Left colon (tissue), 2 donors: ENCODE results near the gene LACTB. TPM values are rescaled to one million over a fixed set of nuclear protein-coding genes. Genes with fewer than 3 reads are reported as not detected.

Source experiments
- ATAC-seq: fragments of 200-7000 bp; cut with Tn5 transposase; one replicate; pipeline ENCODE4 v1.9.1; 2020; ENCODE audit warnings: mild to moderate bottlenecking, moderate library complexity
- DNase-seq, 2 donors: peaks; one replicate each; pipeline ENCODE4 v3.0.0-alpha.2; 2020
- intact Hi-C, 2 donors: fragments of 100-400 bp; cut with DNase I in 1 of 2; cut with micrococcal nuclease in 1 of 2; formaldehyde crosslinking; loops; one replicate each; pipeline versions ENCODE4 v1.11.2 to v1.14.0; 2022; cut with DNase I, micrococcal nuclease
- total RNA-seq, 2 donors: library from RNA; stranded (reverse); fragmentation: NEBNext Ultra II Directional; extraction: Animal tissue kit (Norgen Biotek cat#: 25700); gene quantifications; one replicate each; pipeline ENCODE4 v1.2.1, GENCODE V29; 2021
- donor health status: DM: no; HTN: no; CAD: no.
- donor health status: DM: yes; HTN: yes; CAD: no.

The LACTB gene
- total RNA-seq, 2 donors from 2014 or later: 28.1 to 30.6 TPM

DNA sequence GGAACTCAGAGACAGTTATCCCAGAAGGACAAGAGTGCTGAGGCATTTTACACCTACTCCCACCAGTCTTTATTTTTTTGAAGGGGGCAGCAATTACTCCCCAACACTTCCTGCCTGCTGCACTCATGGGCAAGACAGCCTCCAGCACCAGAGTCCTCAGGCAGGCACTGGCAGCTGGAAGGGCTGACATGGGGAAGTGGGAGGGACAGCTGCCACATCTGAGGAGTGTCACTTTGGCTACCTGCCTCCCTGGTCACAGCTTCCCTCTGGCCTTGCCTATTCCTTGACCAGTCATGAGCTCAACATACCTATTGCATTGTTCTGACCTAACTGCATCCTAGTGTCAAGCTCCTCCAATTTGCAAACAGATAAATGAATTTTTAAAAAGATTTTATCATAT is 10.2 kb upstream of the LACTB start:
- DNase-seq (no peak), ATAC-seq (peak; percentile 40)
- intact Hi-C loops: no loop called here

DNA sequence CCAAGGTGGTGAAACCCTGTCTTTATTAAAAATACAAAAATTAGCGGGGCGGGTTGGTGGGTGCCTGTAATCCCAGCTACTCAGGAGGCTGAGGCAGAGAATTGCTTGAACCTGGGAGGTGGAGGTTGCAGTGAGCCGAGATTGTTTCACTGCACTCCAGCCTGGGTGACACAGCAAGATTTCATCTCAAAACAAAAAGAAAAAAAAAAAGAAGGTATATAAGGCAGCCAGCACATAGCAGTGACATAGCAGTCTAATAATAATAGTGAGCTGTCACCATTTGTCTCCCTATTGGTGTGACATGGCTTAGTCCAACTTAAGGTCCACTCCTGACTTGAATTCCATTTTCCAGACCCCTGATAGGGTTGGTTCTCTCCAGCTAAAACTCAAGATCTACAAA is 8.8 kb upstream of the LACTB start:
- ATAC-seq: no peak
- DNase-seq: no peak
- intact Hi-C loops: no loop called here

DNA sequence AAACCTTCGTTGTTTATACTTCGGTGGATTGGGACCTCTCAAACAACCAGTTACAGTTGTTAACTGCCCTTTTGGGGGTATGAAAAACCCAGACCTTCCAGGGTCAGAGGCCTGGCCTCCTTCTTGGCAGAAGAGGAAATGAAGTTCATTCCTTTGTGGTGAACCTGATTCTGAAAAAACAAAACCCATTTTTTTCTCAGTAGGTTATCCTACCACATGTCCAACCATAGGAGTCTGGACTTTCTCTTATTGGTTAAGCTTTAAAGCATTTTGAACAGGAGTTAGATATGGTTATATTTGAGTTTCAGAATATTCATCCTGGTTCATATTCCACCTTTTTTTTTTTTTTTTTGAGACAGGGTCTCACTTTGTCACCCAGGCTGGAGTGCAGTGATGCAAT is 7.2 kb upstream of the LACTB start:
- intact Hi-C loops: no loop called here
- DNase-seq (no peak), ATAC-seq (no peak)

DNA sequence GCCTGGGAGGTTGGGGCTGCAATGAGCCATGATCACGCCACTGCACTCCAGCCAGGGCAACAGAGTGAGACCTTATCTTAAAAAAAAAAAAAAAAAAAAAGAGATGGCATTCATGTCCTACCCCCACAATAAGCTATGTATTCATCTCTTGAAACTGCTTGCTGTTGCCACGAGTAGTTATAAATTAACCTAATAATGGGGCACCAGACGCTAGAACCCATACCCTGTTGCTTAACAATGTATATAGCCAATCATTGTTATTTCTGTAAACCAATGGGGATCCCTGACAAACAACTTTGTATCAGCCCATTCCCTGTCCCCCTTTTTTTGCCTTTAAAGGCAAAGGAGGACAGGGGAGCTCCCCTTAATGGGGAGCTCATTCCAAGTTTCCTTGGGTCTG is 2.8 kb upstream of the LACTB start:
- ATAC-seq (no peak), DNase-seq (no peak)
- intact Hi-C loops: no loop called here

DNA sequence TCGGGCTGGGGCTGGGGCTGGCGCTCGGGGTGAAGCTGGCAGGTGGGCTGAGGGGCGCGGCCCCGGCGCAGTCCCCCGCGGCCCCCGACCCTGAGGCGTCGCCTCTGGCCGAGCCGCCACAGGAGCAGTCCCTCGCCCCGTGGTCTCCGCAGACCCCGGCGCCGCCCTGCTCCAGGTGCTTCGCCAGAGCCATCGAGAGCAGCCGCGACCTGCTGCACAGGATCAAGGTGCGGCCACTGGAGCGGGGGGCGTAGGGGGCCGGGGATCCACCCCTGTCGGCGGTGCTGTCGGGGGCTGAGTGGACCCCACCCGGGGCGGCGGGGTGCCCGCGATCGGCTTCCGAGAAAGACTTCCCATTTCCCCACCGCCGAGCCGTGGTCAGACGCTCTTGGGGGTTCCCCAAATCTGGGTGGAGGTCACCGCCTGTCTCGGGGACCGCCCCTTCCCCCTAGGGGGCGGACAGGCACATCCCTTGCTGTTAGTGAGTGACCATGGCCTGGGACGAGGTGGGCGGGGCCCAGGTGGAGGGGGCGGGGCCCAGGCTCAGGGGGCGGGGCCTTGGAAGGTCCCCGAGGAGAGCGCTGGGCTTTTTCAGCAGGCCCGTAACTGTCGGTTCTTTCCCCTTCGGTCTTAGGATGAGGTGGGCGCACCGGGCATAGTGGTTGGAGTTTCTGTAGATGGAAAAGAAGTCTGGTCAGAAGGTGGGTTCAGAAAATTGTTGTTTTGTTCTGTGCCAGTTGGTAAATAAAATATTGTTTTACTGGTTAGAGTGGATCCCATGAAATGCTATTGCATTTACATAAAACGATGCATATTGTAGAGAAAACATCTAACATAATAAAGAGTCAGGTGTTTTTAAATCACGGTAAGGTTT is 578 bp downstream of the LACTB start:
- ATAC-seq (peak; percentile 96), DNase-seq (peak; percentile 85 to 89)
- intact Hi-C loops: no loop called here

DNA sequence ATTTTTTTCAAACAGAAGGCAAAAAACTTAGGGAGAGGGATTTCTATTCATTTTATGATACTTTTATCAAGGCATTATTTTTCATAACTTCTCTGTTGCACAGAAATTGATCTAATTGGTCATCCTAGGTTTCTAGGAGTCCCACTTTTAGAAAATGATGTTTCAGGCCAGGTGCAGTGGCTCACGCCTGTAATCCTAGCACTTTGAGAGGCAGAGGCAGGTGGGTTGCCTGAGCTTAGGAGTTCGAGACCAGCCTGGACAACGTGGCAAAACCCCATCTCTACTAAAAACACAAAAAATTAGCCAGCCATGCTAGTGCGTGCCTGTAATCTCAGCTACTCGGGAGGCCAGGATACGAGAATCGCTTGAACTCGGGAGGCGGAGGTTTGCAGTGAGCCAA is 2.8 kb downstream of the LACTB start:
- intact Hi-C loops: no loop called here
- no peak for DNase-seq
- no peak for ATAC-seq

DNA sequence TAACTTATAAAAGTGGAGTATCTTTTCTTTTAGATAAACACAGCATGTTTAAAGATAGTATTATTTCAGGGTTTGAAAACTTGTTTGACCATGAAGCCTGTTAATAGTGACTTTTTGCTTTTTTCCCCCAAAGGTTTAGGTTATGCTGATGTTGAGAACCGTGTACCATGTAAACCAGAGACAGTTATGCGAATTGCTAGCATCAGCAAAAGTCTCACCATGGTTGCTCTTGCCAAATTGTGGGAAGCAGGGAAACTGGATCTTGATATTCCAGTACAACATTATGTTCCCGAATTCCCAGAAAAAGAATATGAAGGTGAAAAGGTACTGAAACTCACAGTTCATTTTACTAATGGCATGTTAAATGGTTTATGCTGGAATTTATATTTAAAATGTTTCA is 5.1 kb downstream of the LACTB start:
- intact Hi-C loops: no loop called here
- no peak for DNase-seq
- ATAC-seq: no peak

DNA sequence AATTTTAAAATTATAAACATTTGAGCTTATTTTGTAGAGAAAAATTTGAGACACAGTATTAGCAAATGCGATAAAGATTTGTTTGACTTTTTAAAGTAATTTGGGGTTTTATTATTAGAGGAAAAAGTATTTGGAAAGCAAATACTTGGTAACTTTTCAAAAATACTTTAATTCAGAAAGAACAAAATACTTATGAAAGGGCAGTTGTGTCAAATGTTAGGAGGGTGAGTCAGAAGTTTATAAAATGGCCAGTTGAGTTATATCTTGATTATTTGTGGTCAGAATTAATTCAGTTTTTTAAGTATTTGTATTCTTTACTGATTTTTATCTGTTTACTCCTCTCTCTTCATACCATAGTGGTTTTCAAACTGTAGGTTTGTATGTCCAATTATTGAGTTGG is 12.1 kb downstream of the LACTB start:
- DNase-seq: no peak
- ATAC-seq: no peak
- intact Hi-C loops: no loop called here

DNA sequence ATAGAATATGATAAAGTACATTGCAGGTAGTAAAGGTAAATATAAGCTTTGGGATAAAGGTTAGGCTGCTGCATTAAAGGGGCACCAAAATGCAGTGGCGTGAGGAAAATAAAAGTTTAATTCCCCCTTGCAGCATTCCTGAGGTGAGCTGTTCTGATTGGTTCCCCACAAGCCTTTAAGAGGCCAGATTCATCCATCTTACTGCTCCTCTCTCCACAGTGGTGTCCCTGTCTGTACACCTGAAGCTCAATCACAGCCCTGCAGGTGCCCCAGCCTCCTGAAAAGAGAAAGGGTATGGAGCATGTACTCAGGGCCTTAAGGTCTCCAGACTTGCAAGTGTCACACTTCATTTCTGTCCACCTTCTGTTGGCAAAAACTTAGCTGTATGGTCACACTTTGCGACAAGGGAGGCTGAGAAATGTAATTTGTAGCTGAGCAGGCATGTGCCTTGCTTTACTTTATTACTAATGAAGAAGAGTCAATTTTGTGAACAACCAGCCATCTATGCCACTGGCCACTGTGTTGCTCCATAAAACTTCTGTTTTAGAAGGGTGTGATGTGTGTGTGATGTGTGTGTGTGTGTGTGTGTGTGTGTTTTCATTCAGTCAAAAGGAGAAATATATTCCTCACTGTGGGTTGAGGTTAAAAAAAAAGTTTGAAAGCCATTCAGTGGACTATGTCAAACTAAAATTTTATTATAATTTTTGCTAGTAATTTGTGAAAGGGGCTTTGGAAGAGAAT is 12.8 kb downstream of the LACTB start:
- DNase-seq (no peak), ATAC-seq (no peak)
- intact Hi-C loops: no loop called here

DNA sequence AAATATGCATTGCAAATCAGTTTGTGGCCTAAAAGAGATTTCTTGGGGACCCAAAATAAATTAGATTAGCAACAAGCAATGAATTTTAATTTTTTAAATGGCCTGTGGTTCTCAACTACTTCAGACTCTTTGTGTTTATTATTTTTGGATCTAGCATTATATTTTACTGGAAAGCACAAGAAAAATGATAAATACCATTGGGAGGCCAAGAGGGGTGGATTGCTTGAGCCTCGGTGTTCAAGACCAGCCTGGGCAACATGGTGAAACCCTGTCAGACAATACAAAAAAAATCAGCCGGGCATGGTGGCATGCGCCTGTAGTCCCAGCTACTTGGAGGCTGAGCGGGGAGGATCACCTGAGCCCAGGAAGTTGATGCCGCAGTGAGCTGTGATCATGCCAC is 13.6 kb downstream of the LACTB start:
- DNase-seq (no peak), ATAC-seq (no peak)
- intact Hi-C loops: no loop called here

DNA sequence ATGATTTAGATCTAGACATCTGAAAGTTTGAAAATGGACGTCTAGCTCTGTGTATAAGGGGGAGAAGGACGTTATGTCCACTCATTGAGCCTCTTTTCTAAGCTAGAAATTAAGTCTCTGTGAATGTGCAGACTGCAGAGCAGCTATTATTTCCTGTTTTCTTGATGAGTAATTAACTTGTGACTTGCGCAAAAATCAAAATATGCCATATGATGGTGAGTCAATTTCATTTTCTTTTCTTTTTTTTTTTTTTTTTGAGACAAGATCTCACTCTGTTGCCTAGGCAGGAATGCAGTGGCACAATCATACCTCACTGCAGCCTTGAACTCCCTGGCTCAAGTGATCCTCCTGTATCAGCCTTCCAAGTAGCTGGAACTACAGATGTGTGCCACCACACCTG is 14.1 kb downstream of the LACTB start:
- intact Hi-C loops: no loop called here
- DNase-seq (no peak), ATAC-seq (no peak)

DNA sequence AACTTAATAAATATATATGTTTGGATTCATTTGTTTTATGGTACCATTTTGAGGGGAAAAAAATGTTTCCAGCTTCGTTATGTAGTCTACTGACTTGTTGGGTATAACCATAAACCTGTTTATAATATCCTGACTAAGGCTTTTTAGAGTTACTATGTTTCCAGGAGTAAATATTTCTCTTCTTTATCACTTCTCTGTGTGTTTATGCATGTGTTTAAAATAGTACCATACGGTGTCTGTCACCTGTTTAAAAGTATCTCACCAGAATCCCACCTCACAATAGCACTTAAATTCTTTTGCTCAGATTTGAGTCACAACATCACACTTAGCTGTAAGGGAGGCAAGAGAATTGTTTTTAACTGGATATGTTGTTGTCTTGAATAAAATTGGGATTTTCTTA is 15.1 kb downstream of the LACTB start:
- no peak for DNase-seq
- no peak for ATAC-seq
- intact Hi-C loops: no loop called here

DNA sequence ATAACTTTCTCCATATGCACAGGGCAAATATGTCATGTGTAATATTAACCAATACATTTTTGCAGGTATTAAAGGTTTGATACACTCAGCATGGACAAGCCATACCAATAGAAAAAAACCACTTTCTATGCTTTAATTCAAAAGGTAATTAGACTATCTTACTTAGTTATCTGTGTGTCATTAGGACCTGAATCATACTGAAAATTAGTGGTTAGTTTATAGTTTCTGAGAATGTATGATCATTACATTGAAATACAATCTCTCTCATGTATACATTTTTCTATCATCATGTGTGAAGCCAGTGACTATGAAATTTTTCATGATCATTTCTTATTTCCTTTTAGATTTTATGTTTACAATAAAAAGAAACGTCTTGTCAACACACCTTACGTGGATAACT is 19.3 kb downstream of the LACTB start:
- no peak for ATAC-seq
- DNase-seq: no peak
- intact Hi-C loops: no loop called here

DNA sequence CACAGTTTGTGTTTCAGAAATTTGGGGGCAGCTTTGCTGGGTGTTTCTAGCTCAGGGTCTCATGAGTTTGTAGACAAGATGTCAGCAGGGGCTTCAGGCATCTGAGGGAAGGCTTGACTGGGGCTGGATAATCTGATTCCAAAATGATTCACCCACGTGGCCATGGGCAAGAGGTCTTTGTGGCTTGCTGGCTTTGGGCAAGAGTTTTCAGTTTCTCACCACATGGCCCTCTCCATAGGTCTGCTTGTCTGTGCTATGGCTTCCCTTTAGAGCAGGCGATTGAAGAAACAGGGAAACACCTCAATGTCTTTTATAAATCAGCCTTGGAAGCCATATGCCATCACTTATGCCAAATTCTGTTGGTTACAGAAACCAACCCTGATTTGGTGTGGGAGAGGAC is 23.8 kb downstream of the LACTB start:
- DNase-seq (no peak), ATAC-seq (no peak)
- intact Hi-C loops: no loop called here

DNA sequence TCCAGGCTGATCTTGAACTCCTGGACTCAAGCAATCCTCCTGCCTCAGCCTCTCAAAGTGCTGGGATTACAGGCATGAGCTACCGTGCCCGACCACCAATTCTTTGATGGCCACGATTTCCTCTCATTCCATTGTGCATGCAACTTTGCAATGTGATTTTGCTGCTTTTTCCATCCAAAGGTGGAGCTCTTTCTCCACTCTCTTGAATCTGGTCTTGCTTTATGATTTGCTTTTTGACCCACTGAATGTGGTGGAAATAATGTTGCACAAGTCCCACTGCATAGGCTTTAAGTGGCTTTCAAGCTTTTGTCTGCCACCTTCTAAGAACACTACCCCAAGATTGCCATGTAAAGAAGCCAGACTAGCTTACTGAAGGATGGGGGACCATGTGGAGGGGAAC is 25.0 kb downstream of the LACTB start:
- intact Hi-C loops: no loop called here
- ATAC-seq: peak; percentile 23
- DNase-seq: no peak

DNA sequence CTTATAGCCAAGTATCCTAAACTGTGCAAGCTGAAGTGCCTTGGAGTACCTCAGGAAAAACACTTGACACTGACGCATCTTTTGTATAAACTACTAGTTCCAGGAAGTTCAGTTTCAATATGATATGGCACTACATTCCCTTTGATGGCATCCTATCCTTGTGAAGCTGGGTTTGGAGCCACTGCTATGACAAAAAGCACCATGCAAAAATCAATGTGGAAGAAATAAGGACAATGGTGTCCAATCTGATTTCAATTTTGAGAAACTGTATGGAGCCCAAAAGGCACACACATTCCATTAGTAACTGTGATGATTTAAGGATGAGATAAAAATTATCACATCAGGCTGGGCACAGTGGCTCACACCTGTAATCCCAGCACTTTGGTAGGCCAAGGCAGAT is 30.0 kb downstream of the LACTB start:
- ATAC-seq (no peak), DNase-seq (no peak)
- intact Hi-C loops: no loop called here

DNA sequence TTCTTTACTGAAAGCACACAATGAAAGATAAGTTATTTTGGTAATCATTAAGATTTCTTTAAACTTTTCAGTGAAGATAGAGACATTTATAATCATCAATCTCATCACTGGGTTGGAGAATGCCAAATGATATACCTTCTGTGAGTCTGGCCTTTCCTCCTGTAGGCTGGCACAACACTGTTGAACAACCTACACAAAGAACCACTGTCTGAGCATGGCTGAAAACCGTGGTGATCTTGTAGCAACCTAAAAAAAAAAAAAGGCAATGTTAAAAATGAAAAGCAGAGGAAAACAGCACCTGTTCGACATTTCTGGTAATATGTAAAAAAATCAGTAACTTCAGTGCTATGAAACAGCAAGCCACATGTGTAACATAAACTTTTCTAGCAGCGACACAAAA is 33.8 kb downstream of the LACTB start:
- ATAC-seq (no peak), DNase-seq (no peak)
- intact Hi-C loops: no loop called here

DNA sequence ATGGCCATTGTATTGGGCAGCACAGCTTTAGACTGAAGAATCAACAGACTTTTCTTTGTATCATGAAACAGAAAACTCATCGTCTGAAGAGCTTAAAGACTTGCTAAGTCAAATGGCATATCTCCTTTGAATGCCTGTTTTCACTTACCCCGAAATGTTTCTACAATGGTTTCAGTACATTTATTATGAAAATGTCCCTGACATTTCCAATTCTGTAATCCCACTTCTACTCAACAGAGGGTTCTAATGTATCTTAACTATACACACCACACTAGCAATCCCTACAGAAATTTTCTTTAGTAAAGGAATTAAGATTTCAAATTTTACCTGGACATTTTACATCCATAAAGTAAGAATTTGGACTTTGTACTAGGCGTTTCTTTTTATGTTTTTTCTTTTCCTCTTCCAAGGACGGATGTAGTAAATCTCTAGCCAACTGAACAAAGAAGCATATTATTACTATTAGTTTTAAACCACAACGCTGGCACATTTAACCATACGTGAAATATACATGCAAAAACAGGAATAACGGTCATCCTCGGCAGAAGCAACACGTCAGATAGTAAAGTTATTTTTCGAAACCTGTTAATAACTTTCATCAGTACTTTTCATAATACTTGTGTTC is 34.5 kb downstream of the LACTB start:
- peak; percentile 57 for ATAC-seq
- DNase-seq: no peak
- intact Hi-C loops: no loop called here

DNA sequence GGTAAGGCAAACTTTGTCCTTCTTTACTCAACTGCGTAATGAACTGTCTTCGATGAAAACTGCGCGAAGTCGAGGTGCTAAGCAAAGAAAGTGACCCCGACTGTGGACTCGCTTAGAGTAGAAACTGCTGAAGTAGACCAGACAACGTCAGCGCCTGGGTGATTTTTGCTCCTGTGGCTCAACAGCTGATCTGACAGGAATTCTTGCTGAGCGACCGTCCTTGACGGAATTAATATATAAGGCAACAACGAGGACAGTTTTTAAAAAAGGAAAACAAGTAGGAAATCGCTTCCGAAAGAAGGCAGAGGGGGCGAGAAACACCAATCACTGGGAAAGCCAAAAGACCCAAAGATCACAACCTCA is 35.1 kb downstream of the LACTB start:
- intact Hi-C loops: no loop called here
- peak; percentile 26 for ATAC-seq
- DNase-seq: peak; percentile 41 to 54

DNA sequence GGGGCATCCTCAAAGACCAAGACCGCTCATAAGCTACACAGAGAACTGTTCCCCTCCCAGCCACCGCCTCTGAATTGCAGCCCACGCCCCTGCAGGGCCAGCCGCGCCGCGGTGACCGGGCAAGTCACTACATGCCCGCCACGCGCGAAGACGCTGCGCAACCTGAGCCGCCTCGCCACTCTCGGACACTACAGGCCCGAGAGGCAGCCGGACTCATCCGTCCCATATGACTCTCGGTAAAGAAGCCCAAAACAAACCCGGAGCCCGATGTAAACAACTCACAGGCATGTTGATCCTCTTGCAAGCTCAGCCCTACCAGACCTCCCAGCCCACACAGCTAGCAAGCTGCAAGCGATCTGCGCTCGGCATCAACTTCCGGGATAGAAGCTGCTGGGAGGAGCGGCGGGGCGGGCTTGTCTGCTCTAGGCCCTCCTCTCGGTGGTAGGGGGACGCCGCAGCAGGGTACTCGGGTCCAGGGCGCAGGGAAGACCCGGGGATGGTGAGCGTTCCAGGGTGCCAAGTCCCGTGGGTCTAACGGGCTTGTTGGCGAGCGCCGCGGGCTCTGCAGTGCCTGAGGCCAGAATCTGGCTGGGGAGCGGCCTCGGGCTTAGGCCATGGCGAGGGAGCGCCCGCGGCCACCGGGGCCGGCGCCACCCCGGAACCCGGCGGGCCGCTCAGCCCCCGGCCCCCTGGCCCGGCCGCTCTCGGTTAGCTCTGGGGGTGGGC is 35.6 kb downstream of the LACTB start, which contains the start of gene RPS27L:
Gene RPS27L, minus strand, starts transcription at position 360 of the 726 bp plus-strand sequence. Its CDS starts 72 bp downstream, at position 288.
- intact Hi-C loops: no loop called here
- ATAC-seq (peak; percentile 92), DNase-seq (peak; percentile 94 to 95)
